NCI-H524 (cell line): ENCODE data around the gene SCG5.

Source experiments
- DNase-seq, 2 experiments: peaks; one replicate each; lab custom pipeline; 2025; lab: John Stamatoyannopoulos, UW

SCG5 gene

DNA sequence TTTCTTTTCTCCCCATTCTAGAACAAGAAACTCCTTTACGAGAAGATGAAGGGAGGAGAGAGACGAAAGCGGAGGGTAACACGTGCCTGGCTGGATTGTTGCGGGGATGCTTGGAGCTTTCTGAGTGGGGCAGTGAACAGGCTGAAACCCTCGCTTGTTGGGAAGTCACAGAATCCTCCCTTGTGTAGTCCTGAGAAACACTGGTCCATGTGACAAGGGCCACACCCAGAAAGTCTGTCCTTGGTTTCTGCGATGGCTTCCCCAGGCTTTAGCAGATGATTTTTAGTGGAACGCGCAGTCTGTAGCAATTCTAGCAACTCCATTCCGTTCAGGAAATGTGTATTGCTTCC lies 50.2 kb downstream of the SCG5 start:
- DNase-seq = no peak

DNA sequence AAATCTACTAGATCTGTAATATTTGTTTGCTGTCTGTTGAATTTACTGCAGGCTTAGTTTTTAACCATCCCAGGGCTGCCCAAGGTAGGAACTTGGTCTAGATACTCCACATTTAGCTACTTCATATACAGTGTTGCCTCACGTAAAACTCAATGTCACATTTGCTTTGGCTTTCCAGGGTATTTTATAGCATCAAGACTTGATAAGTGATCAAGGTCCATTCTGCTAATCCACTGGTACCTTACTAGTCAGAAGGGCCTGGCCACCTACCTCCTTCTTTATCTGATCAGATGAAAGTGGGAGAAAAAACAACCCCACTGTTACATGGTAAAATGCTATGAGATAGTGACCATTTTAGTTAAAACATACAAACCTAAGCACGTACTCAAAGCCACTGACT lies 50.8 kb downstream of the SCG5 start:
- no peak for DNase-seq

DNA sequence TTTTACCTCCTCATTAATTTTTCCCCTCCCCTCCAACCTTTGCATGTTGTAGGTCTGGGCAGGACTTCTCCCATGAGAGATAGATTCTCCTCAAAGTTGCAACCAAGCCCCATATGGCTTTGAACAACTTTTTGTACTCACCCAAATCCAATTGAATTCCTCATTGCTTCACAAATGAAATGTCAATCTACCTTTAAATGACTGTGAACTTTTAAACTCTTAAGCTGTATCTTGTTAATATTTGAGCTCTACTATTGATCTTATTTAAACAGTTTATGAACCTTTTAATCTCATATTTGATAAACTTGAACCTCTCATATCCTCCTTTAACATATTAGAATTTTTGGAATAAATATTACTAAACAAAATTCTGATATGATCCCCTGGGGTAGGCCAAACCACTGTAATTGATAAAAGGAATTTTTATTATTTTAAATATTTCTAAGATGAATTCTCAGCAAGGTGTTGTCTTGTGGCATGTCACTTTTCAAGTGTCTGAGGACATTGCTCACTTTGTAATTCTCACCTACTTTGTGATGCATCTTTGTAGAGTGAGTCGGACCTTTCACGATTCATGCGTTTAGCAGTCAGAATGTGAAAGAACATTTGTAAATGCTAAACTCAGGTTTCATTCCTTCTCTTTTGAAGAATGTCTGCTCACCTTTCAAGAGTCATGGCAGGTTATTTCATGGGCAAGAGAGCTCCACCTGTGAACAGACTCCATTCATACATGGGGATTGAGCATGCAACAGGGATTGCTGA lies 52.9 kb downstream of the SCG5 start:
- no peak for DNase-seq

DNA sequence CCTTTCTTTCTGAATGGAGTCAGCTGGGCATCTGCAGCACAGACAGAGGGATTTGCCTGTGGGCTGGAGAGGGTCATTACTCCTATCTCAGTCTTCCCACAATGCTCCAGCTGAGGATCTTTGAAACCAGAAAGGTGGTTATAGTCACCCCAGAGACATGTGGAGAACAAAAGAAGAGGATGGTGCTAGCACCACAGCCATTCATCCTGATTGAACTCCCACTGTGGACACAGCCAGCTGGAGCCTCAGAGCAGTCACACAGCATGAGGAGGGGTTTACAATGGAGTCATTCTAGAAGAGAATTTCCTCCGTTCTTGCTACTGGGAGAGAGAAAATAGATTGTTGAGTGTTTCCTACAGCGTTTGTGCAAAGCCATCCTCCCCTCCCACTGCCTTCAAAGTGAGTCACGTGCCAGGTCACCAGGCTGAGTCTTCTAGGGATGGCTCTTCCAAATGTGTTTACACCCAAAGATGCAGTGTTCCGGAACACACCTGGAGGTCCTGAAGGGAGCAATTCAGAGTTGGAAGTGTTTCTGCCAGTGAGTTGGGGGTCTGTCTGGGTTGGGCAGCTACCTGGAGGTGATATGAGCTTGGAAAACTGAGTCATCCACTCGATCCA lies 57.4 kb downstream of the SCG5 start:
- no peak for DNase-seq

DNA sequence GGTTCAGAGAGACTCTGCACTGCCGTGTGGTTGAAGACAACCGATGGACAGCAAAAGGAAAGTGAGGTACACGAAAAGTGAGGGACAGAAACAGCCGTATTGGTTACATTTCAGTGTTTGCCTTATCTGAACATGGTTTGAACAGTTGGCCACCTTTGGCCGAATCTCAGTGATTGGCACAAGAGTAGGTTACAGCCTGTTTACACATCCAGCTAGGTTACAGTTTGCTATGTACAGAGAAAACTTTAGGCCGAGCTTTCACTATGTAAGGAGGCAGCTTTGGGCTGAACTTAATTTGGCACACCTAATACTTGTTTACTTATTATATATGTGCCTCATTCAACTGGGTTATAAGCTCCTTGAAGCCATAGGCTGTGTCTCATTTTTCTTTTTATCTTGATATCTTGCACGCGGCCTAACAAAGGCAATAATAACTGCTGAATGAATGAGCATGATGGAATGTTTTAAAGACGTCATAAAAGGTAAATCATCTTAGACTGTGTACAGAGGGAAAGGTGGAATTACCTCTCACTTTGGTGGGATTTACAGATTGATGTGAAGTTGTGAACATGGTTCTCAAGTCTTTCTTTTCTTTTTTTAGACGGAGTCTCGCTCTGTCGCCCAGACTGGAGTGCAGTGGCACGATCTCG lies 59.1 kb downstream of the SCG5 start:
- no peak for DNase-seq

DNA sequence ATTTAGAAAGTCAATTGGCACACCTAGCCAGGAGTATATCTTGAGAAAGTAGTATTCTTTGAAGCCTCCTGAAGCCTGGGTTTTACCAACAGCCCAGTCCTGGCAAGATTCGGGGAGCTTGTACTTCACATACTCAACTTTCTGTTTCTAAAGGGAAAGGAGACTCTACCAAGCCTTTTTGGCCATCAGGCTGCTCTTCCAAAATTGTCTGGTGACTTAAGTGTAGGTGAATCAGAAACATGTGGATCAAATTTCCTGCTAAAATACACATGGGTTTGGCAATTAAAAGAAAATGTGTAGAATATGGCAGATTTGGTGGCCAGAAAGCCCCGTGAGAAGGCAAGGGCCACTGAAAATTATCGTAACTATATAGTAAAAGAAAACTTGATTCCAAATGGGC lies 60.4 kb downstream of the SCG5 start:
- DNase-seq = no peak

DNA sequence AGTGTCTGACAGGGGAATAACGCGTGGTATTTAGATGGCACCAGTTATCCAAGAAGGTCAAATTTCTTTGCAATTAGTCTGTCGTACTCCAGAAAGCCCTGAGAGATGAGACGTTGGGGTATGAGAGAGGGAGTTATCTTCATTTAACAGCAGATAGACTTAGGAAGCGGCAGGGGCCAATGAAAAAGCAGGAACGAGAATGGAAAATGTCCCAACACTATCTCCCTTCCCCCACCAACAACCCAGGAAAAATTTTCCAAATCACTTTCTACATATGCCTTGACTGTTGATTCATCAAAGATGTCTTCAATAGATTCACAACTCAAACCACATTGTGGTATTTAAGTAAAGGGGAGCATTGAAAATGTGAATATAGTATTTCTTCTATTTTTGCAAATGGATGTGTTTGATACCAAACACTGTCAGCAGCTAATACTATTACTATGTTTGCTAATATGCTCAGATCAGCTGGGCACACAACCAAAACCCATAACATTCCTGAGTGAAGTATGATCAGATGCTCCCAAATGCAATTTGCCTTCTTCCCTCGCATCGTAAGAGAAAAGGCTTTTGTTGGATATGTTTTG lies 63.0 kb downstream of the SCG5 start:
- no peak for DNase-seq

DNA sequence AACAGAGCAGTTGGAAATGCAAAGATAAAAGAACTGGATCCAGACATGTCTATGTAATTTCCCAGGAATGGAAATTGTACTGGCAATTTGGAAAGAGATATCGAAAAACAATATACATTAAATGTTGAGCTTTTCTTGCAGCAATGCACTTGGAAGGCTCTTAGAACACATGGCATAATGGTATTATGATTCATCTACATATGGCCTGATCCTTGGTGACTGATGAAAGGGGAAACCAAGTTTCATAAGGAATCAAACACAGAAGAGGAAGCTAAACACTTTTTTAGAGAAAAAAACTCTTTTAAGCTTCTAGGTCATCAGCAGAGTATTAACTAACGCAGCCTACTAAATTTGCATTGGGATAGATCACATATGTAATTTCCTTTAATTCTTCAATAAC lies 63.9 kb downstream of the SCG5 start:
- no peak for DNase-seq

DNA sequence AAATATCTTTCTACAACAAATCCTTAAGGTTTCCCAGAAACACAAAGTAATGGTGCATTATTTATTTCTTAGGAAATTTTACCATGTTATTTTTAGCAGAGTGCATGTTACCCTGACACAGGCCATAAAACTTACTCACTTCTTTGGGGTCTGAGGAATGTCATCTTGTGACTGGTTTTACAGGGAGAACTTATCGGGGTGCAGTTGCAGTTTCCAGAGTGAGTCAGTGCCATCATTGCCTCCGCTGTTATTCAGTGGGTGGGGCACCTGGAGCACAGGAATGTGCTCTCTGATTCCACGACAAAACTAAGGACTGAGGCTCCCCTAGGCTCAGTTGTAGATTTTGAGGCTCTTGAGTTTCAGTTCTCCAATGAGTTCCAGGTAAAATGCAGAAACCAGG lies 65.2 kb downstream of the SCG5 start:
- DNase-seq = no peak

DNA sequence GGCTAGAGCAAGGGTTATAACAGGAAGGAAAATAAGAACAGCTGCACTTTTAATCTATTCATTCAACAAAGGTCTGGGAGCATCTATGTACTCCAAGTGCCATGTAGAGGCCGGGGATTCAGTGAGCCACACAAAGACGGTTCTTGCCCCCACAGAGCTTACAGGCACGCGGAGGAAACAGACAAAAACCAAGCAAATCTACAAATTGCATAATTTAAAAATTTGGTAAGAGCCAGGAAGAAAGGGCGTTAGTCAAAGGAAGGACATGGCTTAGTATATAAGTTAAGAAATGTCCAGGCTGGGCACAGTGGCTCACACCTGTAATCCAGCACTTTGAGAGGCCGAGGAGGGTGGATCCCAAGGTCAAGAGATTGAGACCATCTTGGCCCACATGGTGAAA lies 65.9 kb downstream of the SCG5 start:
- no peak for DNase-seq

DNA sequence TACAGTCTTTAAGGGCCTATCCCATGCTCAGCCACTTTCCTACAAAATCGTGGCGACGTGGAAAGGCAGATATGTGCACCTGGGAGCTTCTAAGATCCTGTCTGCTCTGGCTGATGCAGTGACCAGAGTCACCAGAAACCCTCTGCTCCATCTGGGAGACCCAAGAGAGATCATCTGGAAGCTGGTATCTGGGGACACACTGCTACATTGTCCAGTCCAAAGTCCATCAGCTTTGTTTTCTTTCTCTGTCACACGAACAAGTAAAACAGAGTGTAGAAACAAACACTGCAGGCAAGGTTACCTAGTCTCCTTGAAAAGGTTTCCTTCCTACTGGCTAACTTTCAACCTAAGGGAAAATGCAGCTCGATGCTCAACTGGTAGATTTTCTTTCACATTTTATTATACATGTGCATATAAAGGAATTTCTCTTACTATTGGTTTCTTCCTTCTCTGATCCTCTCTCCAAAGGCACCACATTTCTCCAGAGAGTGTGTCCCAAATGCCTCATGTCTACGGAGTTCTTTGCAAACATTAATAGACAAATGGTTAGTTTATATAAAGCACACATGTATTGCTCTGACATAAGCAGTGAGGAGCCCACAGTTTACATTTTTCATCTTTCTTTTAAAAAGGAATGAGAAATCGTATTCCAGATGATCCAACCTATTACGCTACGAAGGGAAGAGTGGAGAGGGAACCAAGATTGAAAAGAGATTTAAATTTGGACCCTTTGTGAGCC lies 68.0 kb downstream of the SCG5 start:
- no peak for DNase-seq

DNA sequence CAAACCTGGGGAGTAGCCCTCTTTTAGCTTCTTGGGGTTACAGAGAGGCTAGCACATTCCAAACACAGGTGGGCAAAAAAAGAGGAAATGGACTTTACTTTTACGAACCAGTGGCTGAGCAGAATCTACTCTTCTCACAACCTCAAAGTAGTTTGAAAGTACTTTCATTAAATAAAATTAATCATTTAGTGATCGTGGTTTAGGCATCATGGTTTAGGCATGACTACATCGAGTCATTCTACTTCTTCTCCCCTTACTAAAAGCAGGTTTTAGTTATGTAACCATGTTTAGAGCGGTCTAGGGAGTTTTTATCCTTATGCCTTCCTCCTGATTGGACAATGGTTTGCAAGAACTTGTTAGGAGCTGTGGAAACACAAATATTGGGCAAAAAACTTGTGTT lies 73.8 kb downstream of the SCG5 start:
- no peak for DNase-seq

DNA sequence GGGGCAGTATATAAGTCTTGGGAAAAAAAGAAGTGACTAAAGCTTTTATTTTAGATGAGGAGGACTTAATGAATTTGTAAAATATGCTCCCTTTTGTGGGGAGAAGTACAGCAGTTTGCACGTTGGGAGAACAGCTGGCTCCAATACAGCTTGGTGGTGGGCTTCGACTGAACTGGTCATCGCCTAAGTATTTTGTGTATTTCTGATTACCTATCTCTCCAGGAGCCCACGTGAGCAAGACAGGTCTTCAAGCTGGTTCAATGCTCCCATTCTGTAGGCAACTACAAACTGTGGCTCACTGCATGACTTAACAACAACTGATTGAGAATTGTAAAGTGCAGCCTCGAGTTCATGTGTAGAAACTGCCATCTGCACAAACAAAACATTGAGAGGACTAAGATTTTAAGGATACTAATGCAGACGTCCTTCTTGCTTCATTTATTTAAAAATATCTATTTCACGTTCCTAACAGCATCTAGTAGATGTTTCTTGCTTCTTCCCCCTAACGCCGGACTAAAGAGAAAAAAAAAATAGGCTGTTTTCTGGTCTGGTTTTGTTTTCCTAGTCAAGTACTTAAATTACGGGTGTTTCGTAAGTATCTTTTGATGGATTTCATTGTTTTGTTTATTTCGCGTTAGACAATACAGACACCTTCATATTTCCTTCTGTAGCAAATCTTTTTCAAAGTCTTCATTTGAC lies 74.9 kb downstream of the SCG5 start:
- DNase-seq = no peak

DNA sequence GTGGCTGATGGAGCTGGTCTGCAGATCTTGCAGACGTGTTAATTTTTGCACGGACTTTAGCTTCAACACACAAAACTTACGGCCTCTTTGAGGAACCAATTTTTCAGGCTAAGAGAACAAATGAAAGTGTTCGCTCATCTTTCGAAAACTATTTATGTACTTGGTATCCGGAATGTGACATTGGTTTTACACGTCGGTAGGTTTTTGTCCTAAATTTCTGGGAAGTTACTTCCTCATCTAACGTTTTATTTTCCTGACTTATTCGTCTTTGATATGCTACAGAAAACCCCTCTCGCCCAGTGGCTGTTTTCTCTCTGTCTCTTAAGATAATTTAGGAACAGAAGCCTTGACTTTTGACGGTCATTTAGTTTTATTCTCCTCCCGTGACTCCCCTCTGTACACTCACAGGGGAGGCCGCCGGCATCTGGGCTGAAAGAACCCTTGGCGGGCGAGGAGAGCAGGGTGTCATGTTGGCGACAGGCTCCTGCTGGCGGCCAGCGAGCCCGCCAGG lies 75.5 kb downstream of the SCG5 start:
- DNase-seq = peak in 1 of 2 experiments; percentile 37

DNA sequence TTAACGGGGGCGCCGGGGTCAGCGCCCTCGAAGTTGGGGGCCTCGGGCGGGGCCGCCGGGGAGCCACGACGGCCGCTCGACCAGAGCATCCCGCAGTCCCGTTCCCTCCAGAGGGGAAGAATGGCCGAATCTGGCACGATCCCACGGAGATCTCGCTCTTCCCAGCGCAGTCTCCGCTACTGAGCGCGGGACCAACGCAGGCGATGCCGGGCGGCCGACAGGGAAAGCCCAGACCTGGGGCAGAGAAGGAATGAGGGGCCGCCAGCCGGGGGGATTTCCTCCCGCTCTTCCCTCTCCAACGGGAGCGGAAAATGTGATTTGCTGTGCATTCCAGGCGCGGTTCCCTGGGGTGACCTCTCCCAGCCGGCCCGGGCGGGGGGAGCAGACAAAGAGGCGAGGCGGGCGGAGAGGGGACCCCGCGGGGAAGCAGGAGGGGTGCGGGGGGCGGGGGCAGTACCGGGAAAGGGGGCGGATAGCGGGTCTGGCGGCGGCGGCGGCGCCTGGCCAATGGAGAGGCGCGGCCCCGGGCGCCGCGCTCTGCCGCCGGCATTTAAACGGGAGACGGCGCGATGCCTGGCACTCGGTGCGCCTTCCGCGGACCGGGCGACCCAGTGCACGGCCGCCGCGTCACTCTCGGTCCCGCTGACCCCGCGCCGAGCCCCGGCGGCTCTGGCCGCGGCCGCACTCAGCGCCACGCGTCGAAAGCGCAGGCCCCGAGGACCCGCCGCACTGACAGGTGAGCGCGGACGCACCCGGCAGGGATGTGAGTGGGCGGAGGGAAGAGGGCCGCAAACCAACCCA lies 76.1 kb downstream of the SCG5 start, which contains the start of gene GREM1:
Gene GREM1, plus strand, starts transcription at position 579 of the 801 bp plus-strand sequence. CDS start 12,687 bp downstream, outside the sequence.
- DNase-seq = peak in 1 of 2 experiments; percentile 39

DNA sequence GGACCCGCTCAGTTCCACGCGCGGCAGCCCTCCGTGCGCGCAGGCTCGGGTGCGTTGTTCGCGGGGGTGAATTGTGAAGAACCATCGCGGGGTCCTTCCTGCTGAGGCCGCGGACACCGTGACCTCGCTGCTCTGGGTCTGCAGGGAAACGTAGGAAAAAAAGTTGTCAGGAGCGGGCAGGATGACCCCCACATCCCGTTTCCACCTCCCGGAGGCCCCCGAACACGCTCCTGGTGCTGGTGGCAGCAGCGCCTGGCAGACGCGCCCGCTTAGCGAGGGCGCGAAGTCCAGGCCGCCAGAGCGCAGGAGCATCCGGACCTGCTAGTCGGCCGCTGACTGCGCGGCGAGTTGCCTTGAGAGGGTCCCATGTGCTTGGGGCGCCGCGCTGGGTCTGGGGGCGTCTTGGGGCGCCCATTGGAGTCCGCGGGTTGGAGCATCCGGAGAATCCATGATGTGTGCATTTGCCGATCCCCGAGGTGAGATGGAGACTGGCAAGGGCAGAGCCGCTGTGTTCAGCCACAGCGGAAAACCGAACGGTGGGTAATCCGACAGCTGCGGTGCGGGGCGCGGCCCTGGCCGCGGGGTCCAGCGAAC lies 76.8 kb downstream of the SCG5 start:
- DNase-seq = peak in 1 of 2 experiments; percentile 46

DNA sequence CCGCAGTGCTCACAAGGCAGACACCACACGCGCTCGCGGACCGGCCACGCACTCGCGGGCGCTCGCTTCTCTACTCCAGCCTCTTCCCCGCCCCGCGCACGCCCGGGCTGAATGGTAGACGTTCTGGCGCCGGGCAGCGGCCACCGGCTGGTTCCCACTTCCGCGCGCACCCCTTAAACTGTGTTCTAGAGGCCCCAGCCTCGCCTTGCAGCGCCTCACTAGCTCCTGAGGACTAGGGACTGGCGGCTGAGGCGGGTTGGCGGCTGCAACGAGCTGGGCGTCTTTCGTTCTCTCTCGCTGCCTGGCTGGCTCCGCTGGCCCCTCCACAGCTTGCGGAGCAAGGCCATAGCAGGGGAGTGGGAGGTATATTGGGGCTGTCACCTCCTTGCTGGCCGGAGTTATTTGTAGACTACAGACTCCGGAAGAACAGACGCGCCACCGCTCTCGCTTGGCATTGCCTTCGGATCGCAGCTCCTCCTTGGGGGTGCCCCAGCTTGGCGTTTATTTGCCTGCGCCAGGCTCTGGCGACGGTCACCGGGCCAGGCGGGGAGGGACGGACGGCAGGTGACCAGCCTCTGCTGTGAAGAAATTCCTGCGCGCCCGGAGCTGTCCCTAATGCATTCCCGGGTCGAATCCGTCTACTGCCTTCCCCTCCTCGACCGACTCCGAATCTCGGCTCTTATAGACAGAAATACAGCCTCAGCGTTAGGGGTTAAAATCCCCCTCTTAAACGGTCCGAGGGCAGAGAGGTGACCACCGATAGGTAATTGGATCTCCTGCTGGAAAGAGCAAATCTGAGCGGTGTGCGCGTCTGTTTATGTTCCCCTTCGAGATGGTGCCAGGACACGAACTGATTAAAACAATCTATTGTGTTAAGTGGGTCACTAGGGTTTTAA lies 77.6 kb downstream of the SCG5 start:
- peak in 1 of 2 experiments; percentile 17 for DNase-seq

DNA sequence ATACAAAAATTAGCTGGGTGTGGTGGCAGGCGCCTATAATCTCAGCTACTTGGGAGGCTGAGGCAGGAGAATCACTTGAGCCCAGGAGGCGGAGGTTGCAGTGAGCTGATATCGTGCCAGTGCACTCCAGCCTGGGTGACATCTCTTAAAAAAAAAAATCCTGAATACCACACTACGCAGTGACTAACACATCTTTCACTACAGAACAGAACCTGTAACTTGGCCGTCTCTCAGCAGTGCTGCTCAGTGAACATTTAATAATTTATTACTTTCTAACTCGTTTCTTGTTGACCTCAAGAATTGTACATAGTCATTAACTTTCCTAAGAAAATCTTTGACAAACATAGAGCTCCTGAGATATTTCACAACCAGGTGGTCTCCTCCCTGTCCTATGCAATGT lies 80.1 kb downstream of the SCG5 start:
- no peak for DNase-seq

DNA sequence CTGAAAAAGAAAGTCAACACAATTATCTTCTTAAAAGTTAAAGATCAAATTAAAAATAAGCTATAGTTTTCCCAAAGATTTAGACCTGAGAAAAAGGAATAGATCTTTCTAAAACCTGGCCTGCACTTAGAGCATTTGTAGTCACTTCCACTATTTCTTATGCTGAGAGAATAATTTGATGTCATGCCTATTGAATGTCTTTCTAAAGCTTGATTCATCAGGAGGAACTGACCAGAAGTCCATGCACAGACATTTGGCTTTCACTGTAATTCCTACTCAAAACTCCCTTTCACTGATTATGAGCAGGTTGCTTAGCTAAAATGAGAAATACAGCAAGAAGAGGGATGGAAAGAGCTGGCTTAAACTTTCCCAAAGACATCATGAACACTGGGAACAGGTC lies 80.6 kb downstream of the SCG5 start:
- DNase-seq = no peak
